H9 (cell line): ENCODE results near the gene BHLHE23. TPM values are rescaled to one million over a fixed set of nuclear protein-coding genes. Genes with fewer than 3 reads are reported as not detected.

Experiments
- DNase-seq: peaks from one replicate; pipeline ENCODE4 v3.0.0-alpha.2; 2017
- H2AFZ ChIP-seq: one replicate; pipeline ENCODE4 v1.6.1; 2013; ENCODE audit warnings: mild to moderate bottlenecking, low read length, control low read depth, moderate library complexity
- H2AK5ac ChIP-seq: 2 replicates; pipeline ENCODE4 v1.6.1; 2013; ENCODE audit warnings: low read length, control low read depth, mixed read lengths; ENCODE audit not compliant: insufficient read length
- H2BK120ac ChIP-seq: one replicate; pipeline ENCODE4 v1.6.1; 2013; ENCODE audit warnings: low read depth, mild to moderate bottlenecking, low read length, control low read depth, inconsistent platforms; ENCODE audit not compliant: poor library complexity, severe bottlenecking
- H2BK12ac ChIP-seq: 2 replicates; pipeline ENCODE4 v1.6.1; 2013; ENCODE audit warnings: low read length, control low read depth, mixed read lengths, low read depth; ENCODE audit not compliant: insufficient read length
- H2BK15ac ChIP-seq: 2 replicates; pipeline ENCODE4 v1.6.1; 2013; ENCODE audit warnings: low read depth, low read length, control low read depth
- H2BK20ac ChIP-seq: one replicate; pipeline ENCODE4 v1.6.1; 2013; ENCODE audit warnings: low read depth, mild to moderate bottlenecking, low read length, control low read depth, inconsistent platforms; ENCODE audit not compliant: poor library complexity, severe bottlenecking
- H2BK5ac ChIP-seq: 2 replicates; pipeline ENCODE4 v1.6.1; 2013; ENCODE audit warnings: low read length, control low read depth, mixed read lengths; ENCODE audit not compliant: insufficient read length
- H3K14ac ChIP-seq: 2 replicates; pipeline ENCODE4 v1.6.1; 2013; ENCODE audit warnings: low read length, control low read depth; ENCODE audit not compliant: insufficient read depth
- H3K18ac ChIP-seq: 2 replicates; pipeline ENCODE4 v1.6.1; 2013; ENCODE audit warnings: low read depth, mild to moderate bottlenecking, mixed read lengths, low read length, control low read depth; ENCODE audit not compliant: insufficient read length
- H3K23ac ChIP-seq: 2 replicates; pipeline ENCODE4 v1.6.1; 2013; ENCODE audit warnings: low read length, control low read depth, mixed read lengths, low read depth; ENCODE audit not compliant: insufficient read length
- H3K23me2 ChIP-seq: 2 replicates; pipeline ENCODE4 v1.6.1; 2013; ENCODE audit warnings: low read depth, mild to moderate bottlenecking, mixed read lengths, low read length, control low read depth; ENCODE audit not compliant: insufficient read length, poor library complexity, severe bottlenecking
- H3K27ac ChIP-seq: 2 replicates; pipeline ENCODE4 v1.5.1; 2013; ENCODE audit warnings: low read length, control low read depth, mixed read lengths, low read depth; ENCODE audit not compliant: insufficient read length
- H3K27me3 ChIP-seq: 2 replicates; pipeline ENCODE4 v1.6.1; 2013; ENCODE audit warnings: low read length, control low read depth, inconsistent platforms; ENCODE audit not compliant: insufficient read depth
- H3K4ac ChIP-seq: 2 replicates; pipeline ENCODE4 v1.6.1; 2013; ENCODE audit warnings: low read depth, mild to moderate bottlenecking, control low read depth, inconsistent platforms, low read length, moderate library complexity
- H3K4me1 ChIP-seq: 2 replicates; pipeline ENCODE4 v1.6.1; 2013; ENCODE audit warnings: low read length, control low read depth, inconsistent platforms; ENCODE audit not compliant: insufficient read depth
- H3K4me2 ChIP-seq: 2 replicates; pipeline ENCODE4 v1.6.1; 2013; ENCODE audit warnings: low read length, control low read depth, mixed read lengths; ENCODE audit not compliant: insufficient read length, insufficient read depth
- H3K56ac ChIP-seq: 2 replicates; pipeline ENCODE4 v1.6.1; 2013; ENCODE audit warnings: low read depth, mild to moderate bottlenecking, mixed read lengths, low read length, control low read depth; ENCODE audit not compliant: insufficient read length
- H3K79me1 ChIP-seq: 2 replicates; pipeline ENCODE4 v1.6.1; 2013; ENCODE audit warnings: low read depth, mild to moderate bottlenecking, moderate library complexity, low read length, control low read depth, inconsistent platforms; ENCODE audit not compliant: insufficient read depth, poor library complexity, severe bottlenecking
- H3K79me2 ChIP-seq: 2 replicates; pipeline ENCODE4 v1.6.1; 2013; ENCODE audit warnings: low read length, control low read depth, inconsistent platforms; ENCODE audit not compliant: insufficient read depth
- H3K9ac ChIP-seq: 2 replicates; pipeline ENCODE4 v1.6.1; 2013; ENCODE audit warnings: low read length, control low read depth, mixed read lengths; ENCODE audit not compliant: insufficient read length; ENCODE audit errors: extremely low read depth
- H3K9me3 ChIP-seq: one replicate; pipeline ENCODE4 v1.6.1; 2013; ENCODE audit warnings: low read depth, low read length, inconsistent platforms; ENCODE audit not compliant: control insufficient read depth
- H3T11ph ChIP-seq: one replicate; pipeline ENCODE4 v1.6.1; 2013; ENCODE audit warnings: mild to moderate bottlenecking, low read length, control low read depth, inconsistent platforms
- H4K20me1 ChIP-seq: one replicate; pipeline ENCODE4 v1.6.1; 2013; ENCODE audit not compliant: control insufficient read depth, insufficient read length, insufficient read depth
- H4K5ac ChIP-seq: 2 replicates; pipeline ENCODE4 v1.6.1; 2013; ENCODE audit warnings: low read depth, mild to moderate bottlenecking, mixed read lengths, low read length, control low read depth; ENCODE audit not compliant: insufficient read length
- H4K8ac ChIP-seq: replicated peaks from 2 replicates; pipeline ENCODE4 v1.6.1; 2013; ENCODE audit warnings: low read length, control low read depth, mixed read lengths, low read depth; ENCODE audit not compliant: insufficient read length
- H4K91ac ChIP-seq: 2 replicates; pipeline ENCODE4 v1.6.1; 2013; ENCODE audit warnings: low read depth, mild to moderate bottlenecking, moderate library complexity, mixed read lengths, low read length, control low read depth; ENCODE audit not compliant: insufficient read length
- H3K27ac Mint-ChIP-seq, 3 experiments: 2 replicates in 2 of 3; 3 replicates in 1 of 3; pipeline ENCODE4 v1.8.0; 2020 to 2021; ENCODE audit warnings: mixed read lengths in 3 of 3, mild to moderate bottlenecking in 1 of 3, moderate library complexity in 1 of 3
- H3K27me3 Mint-ChIP-seq: 2 replicates; pipeline ENCODE4 v1.8.0; 2021; ENCODE audit warnings: low read depth, mild to moderate bottlenecking, moderate library complexity, mixed read lengths
- H3K36me3 Mint-ChIP-seq, 3 experiments: 2 replicates in 2 of 3; 3 replicates in 1 of 3; pipeline ENCODE4 v1.8.0; 2020 to 2021; ENCODE audit warnings: low read depth in 3 of 3, mixed read lengths in 3 of 3; ENCODE audit not compliant: insufficient read depth in 1 of 3
- H3K4me1 Mint-ChIP-seq, 2 experiments: 2 replicates each; pipeline ENCODE4 v1.8.0; 2020; ENCODE audit warnings: mixed read lengths in 2 of 2
- H3K4me3 Mint-ChIP-seq, 2 experiments: 2 replicates in 1 of 2; 3 replicates in 1 of 2; pipeline ENCODE4 v1.8.0; 2020 to 2021; ENCODE audit warnings: mild to moderate bottlenecking in 2 of 2, mixed read lengths in 2 of 2, moderate library complexity in 1 of 2
- H3K9me3 Mint-ChIP-seq, 2 experiments: 2 replicates in 1 of 2; 3 replicates in 1 of 2; pipeline ENCODE4 v1.8.0; 2020; ENCODE audit warnings: mild to moderate bottlenecking in 2 of 2, mixed read lengths in 2 of 2, moderate library complexity in 1 of 2
- CTCF ChIP-seq: fragments of 200-600 bp; sonication (generic); conservative IDR thresholded peaks from 3 replicates; pipeline ENCODE4 v1.8.0; 2021; ENCODE audit warnings: antibody characterized with exemption, mild to moderate bottlenecking
- WGBS: extraction: QIAGEN DNeasy Blood & Tissue Kit; methylation state at CpG from one replicate; pipeline ENCODE4 v1.1.7; 2013; ENCODE audit warnings: missing lambda C conversion rate, low lambda C conversion rate, mixed read lengths; ENCODE audit not compliant: insufficient read length; ENCODE audit errors: extremely low coverage; 5-methylcytosine and 5-hydroxymethylcytosine counted together
- total RNA-seq: library from RNA; stranded (reverse); gene quantifications from 2 replicates; pipeline ENCODE4 v1.2.1, GENCODE V29; 2021

The BHLHE23 gene
- total RNA-seq, 1 experiment from 2014 or later, result 0.35 TPM

- TF ChIP-seq CTCF, result no peak
- Histone ChIP-seq H3K14ac (no peak overlapping the region; the same call in 1 of the 2 replicates), H4K91ac (no peak overlapping the region), H2BK12ac (no peak overlapping the region), H4K20me1 (no peaks in the 10 kb centered on the region), H2AK5ac (no peak overlapping the region), H3K4me2 (no peak overlapping the region), H2BK15ac (no peak overlapping the region), H3K18ac (no peak overlapping the region), H3K4me1 (peaks cover 6% of the 10 kb centered on the region; the same call in 1 of the 2 replicates), H3K23me2 (no peaks in the 10 kb centered on the region), H3T11ph (no peak overlapping the region), H4K5ac (no peak overlapping the region), H3K27ac (no peak overlapping the region), H2BK120ac (no peak overlapping the region), H2BK20ac (no peak overlapping the region), H3K27me3 (no peaks in the 10 kb centered on the region), H3K9ac (no peak overlapping the region), H3K4ac (no peak overlapping the region), H2AFZ (no peak overlapping the region), H3K9me3 (no peaks in the 10 kb centered on the region), H3K23ac (no peak overlapping the region), H4K8ac (no peak overlapping the region), H3K79me1 (no peaks in the 10 kb centered on the region), H3K79me2 (no peaks in the 10 kb centered on the region), H3K56ac (no peak overlapping the region), H2BK5ac (no peak overlapping the region)
- DNase-seq, result no peak
- Mint-ChIP-seq H3K27ac (no peak overlapping the region), H3K4me3 (no peak overlapping the region), H3K9me3 (no peaks in the 10 kb centered on the region), H3K27me3 (peaks cover 18% of the 10 kb centered on the region), H3K36me3 (no peaks in the 10 kb centered on the region), H3K4me1 (peaks cover 18 to 62% of the 10 kb centered on the region in 2 experiments)
- no CpG with 5 or more reads among the region's 21 CpGs for WGBS
Observed at GRCh38 chr20:62982124-62983075, 24.4 kb downstream of the BHLHE23 start.
